Panc1 (cell line): ENCODE data around the gene ZNF592. TPM values are rescaled to one million over a fixed set of nuclear protein-coding genes. Genes with fewer than 3 reads are reported as not detected.

ENCODE experiments used
- ATAC-seq: fragments of 200-7000 bp; cut with Tn5 transposase; 2 replicates; pipeline ENCODE4 v1.9.1; 2020; ENCODE audit warnings: mild to moderate bottlenecking, moderate library complexity
- BruUV-seq: library from RNA; stranded (reverse); fragments of 400-500 nt; replicated peaks from 2 replicates; lab custom pipeline; 2021; lab: Mats Ljungman, UMichigan
- CTCF ChIA-PET: fragments of 300-600 bp; sonication (Branson Sonifier 250); formaldehyde crosslinking; loops from one replicate; lab custom pipeline; 2022; ENCODE audit warnings: antibody characterized with exemption; lab: Charles Lee
- POLR2A ChIA-PET: fragments of 300-600 bp; sonication (Branson Sonifier 250); formaldehyde crosslinking; loops from one replicate; lab custom pipeline; 2022; ENCODE audit warnings: antibody characterized with exemption; lab: Charles Lee
- DNase-seq: peaks from one replicate; pipeline ENCODE4 v3.0.0-alpha.2; 2010; ENCODE audit warnings: low read depth, low spot score
- H3K27ac ChIP-seq: 2 replicates; pipeline ENCODE4 v1.5.1; 2011; ENCODE audit warnings: mild to moderate bottlenecking, low read length, inconsistent platforms
- H3K27me3 ChIP-seq: fragments of 200-500 bp; sonication (Bioruptor generic); 2 replicates; pipeline ENCODE4 v1.6.0; 2014; ENCODE audit warnings: low read length, inconsistent platforms; ENCODE audit not compliant: control insufficient read depth, insufficient read depth
- H3K36me3 ChIP-seq: fragments of 200-500 bp; sonication (Bioruptor generic); 2 replicates; pipeline ENCODE4 v1.5.1; 2014; ENCODE audit warnings: inconsistent platforms, mild to moderate bottlenecking, low read length, moderate library complexity; ENCODE audit not compliant: control insufficient read depth, insufficient read depth
- H3K4me1 ChIP-seq: 2 replicates; pipeline ENCODE4 v1.5.1; 2011; ENCODE audit warnings: inconsistent platforms, mild to moderate bottlenecking, low read length, moderate library complexity; ENCODE audit not compliant: control insufficient read depth, insufficient read depth
- H3K4me3 ChIP-seq, 2 experiments: 2 replicates each; pipeline ENCODE4 v1.5.1; 2011 to 2012; ENCODE audit warnings: low read depth in 2 of 2, low read length in 2 of 2, mild to moderate bottlenecking in 2 of 2, inconsistent platforms in 1 of 2, moderate library complexity in 1 of 2
- H3K9me3 ChIP-seq: fragments of 200-500 bp; sonication (Bioruptor generic); 2 replicates; pipeline ENCODE4 v1.5.1; 2014; ENCODE audit warnings: low read depth, mild to moderate bottlenecking, inconsistent platforms, low read length, moderate library complexity; ENCODE audit not compliant: control insufficient read depth, insufficient read depth
- CTCF ChIP-seq: fragments of 450-650 bp; IDR thresholded peaks from 2 replicates; pipeline ENCODE4 v1.5.1; 2017; ENCODE audit warnings: mild to moderate bottlenecking
- POLR2AphosphoS5 ChIP-seq: IDR thresholded peaks from 2 replicates; pipeline ENCODE4 v1.6.1; 2012; ENCODE audit warnings: mild to moderate bottlenecking, low read depth, low read length, moderate library complexity
- SIN3A ChIP-seq: IDR thresholded peaks from 2 replicates; pipeline ENCODE4 v1.6.1; 2012; ENCODE audit warnings: low read depth, mild to moderate bottlenecking, low read length, moderate library complexity, borderline replicate concordance; ENCODE audit not compliant: insufficient read depth
- TCF7L2 ChIP-seq: IDR thresholded peaks from 2 replicates; pipeline ENCODE4 v1.6.1; 2011; ENCODE audit warnings: mild to moderate bottlenecking, low read depth, low read length, inconsistent platforms
- in situ Hi-C: cut with HindIII; loops from 2 replicates; pipeline ENCODE4 v1.10.0; 2016; ENCODE audit warnings: low sequenced_read_pairs, low pct_unique_long_range_greater_than_20kb
- intact Hi-C: fragments of 100-400 bp; cut with micrococcal nuclease; formaldehyde crosslinking; loops from one replicate; pipeline ENCODE4 v1.10.0; 2022; ENCODE audit not compliant: unreplicated experiment
- total RNA-seq: library from RNA; stranded (reverse); gene quantifications from one replicate; pipeline ENCODE4 v1.2.1, GENCODE V29; 2021; ENCODE audit not compliant: unreplicated experiment
- TF ChIP-seq, protein P1 (sequence below), 2 experiments: IDR thresholded peaks; 2 replicates each; pipeline ENCODE4 v1.6.1; 2011 to 2012; ENCODE audit warnings: low read depth in 2 of 2, control low read depth in 1 of 2, low read length in 1 of 2, mild to moderate bottlenecking in 1 of 2, moderate library complexity in 1 of 2; ENCODE audit not compliant: insufficient read depth in 1 of 2

ZNF592 gene
- total RNA-seq, 1 experiment from 2014 or later = 34.2 TPM

DNA sequence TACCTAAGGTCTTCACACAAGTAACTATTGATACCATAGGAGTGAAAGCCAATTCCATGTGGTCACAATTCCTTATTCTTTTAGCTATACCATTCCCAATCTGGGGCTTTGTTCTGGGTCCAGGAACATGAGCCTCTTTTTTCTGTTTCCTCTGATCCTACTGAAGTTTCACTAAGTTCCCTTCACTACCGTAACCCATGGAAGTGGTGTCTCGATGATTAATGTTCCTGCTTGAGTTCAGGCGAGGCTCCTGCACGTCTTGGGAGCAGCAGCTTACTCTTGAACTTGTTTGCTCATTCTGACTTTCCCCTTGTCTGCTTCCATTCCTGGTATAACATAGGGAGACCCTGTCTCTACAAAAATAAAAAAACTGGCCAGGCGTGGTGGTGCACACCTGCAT is 23.6 kb downstream of the ZNF592 start:
- no TSS peak for BruUV-seq
- CTCF ChIA-PET = no interaction called here

GRCh38 chr15:84772467-84772866 is 24.1 kb downstream of the ZNF592 start:
- in situ Hi-C loops = no loop called here
- ChIA-PET CTCF (no interaction called here), POLR2A (no interaction called here)
- TF ChIP-seq CTCF (no peak), SIN3A (no peak), POLR2AphosphoS5 (no peak), TCF7L2 (no peak)
- TF ChIP-seq, protein P1, sequence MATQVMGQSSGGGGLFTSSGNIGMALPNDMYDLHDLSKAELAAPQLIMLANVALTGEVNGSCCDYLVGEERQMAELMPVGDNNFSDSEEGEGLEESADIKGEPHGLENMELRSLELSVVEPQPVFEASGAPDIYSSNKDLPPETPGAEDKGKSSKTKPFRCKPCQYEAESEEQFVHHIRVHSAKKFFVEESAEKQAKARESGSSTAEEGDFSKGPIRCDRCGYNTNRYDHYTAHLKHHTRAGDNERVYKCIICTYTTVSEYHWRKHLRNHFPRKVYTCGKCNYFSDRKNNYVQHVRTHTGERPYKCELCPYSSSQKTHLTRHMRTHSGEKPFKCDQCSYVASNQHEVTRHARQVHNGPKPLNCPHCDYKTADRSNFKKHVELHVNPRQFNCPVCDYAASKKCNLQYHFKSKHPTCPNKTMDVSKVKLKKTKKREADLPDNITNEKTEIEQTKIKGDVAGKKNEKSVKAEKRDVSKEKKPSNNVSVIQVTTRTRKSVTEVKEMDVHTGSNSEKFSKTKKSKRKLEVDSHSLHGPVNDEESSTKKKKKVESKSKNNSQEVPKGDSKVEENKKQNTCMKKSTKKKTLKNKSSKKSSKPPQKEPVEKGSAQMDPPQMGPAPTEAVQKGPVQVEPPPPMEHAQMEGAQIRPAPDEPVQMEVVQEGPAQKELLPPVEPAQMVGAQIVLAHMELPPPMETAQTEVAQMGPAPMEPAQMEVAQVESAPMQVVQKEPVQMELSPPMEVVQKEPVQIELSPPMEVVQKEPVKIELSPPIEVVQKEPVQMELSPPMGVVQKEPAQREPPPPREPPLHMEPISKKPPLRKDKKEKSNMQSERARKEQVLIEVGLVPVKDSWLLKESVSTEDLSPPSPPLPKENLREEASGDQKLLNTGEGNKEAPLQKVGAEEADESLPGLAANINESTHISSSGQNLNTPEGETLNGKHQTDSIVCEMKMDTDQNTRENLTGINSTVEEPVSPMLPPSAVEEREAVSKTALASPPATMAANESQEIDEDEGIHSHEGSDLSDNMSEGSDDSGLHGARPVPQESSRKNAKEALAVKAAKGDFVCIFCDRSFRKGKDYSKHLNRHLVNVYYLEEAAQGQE (IDR thresholded peaks at IDR 0.05; ENCODE audit: insufficient read depth in 1 of 2, low read depth in 2 of 2, low read length in 1 of 2) = no peak
- no peaks in the 10 kb centered on the region for H3K9me3 ChIP-seq
- no peaks in the 10 kb centered on the region for H3K4me1 ChIP-seq
- intact Hi-C loops = no loop called here
- DNase-seq (no peak), ATAC-seq (no peak)
- H3K27me3 ChIP-seq = no peaks in the 10 kb centered on the region
- H3K4me3 ChIP-seq = no peak overlapping the region
- no TSS peak for BruUV-seq
- no peak overlapping the region for H3K27ac ChIP-seq
- H3K36me3 ChIP-seq = no peaks in the 10 kb centered on the region

More for the DNA sequence above, 23.6 kb downstream of the ZNF592 start:
- Histone ChIP-seq H3K4me1 (no peaks in the 10 kb centered on the region), H3K36me3 (no peaks in the 10 kb centered on the region), H3K4me3 (no peak overlapping the region), H3K27me3 (no peaks in the 10 kb centered on the region), H3K9me3 (no peaks in the 10 kb centered on the region), H3K27ac (no peak overlapping the region)
- no peak for DNase-seq
- no peak for ATAC-seq
- TF ChIP-seq SIN3A (no peak), TCF7L2 (no peak), POLR2AphosphoS5 (no peak), CTCF (no peak)
- TF ChIP-seq, protein P1 (IDR thresholded peaks at IDR 0.05; ENCODE audit: insufficient read depth in 1 of 2, low read depth in 2 of 2, low read length in 1 of 2) = no peak
- POLR2A ChIA-PET = interaction anchor here (0.6 kb wide), 1 partner anchor 1924 kb away, joined by 4 read pairs; no protein-coding TSS in a partner anchor
- in situ Hi-C loops = no loop called here
- intact Hi-C loops = no loop called here
